C4-2B (cell line): Measurements from ENCODE around the gene CD36.

Experiments
- CTCF ChIP-seq: fragments of 450-650 bp; conservative IDR thresholded peaks from 2 replicates; pipeline ENCODE4 v1.5.1; 2017; ENCODE audit warnings: mild to moderate bottlenecking
- ZFX ChIP-seq: fragments of 450-650 bp; IDR thresholded peaks from 2 replicates; pipeline ENCODE4 v1.6.1; 2017

- TF ChIP-seq CTCF = no peak
- TF ChIP-seq ZFX = no peak
Measured at GRCh38 chr7:80643336-80643915, 5.0 kb downstream of the CD36 start.
